ENCODE measurements around the gene GXYLT1.

Gene GXYLT1

GRCh38 chr12:42156232-42156631, 11.6 kb upstream of the GXYLT1 start:
- Histone ChIP-seq H3K27ac (ENCODE audit: low read depth, low read length) (no peak overlapping the region), H3K9ac (ENCODE audit: low read length in 5 of 5) (no peak overlapping the region), H3K4me1 (ENCODE audit: control insufficient read depth in 5 of 5, insufficient read depth in 5 of 5, low read length in 5 of 5) (no peaks in the 10 kb centered on the region), H3K36me3 (ENCODE audit: control insufficient read depth in 5 of 5, insufficient read depth in 5 of 5, low read length in 5 of 5) (peaks cover 9 to 22% (median 13%) of the 10 kb centered on the region in 5 donors), H3K9me3 (ENCODE audit: control insufficient read depth in 5 of 5, low read length in 5 of 5) (no peaks in the 10 kb centered on the region), H3K4me3 (ENCODE audit: low read depth in 1 of 5, low read length in 5 of 5) (no peak overlapping the region), H3K27me3 (ENCODE audit: control insufficient read depth in 5 of 5, insufficient read depth in 4 of 5, low read length in 5 of 5) (no peaks in the 10 kb centered on the region)

- Histone ChIP-seq H3K4me1 (ENCODE audit: control insufficient read depth in 5 of 5, insufficient read depth in 5 of 5, low read length in 5 of 5) (peaks cover 0 to 21% (median 19%) of the 10 kb centered on the region in 5 donors), H3K9me3 (ENCODE audit: control insufficient read depth in 5 of 5, low read length in 5 of 5) (no peaks in the 10 kb centered on the region), H3K36me3 (ENCODE audit: control insufficient read depth in 5 of 5, insufficient read depth in 5 of 5, low read length in 5 of 5) (no peaks in the 10 kb centered on the region), H3K9ac (ENCODE audit: low read length in 5 of 5) (peak overlapping the region in 3 of 5 donors; percentile 41 to 87 (median 52)), H3K27me3 (ENCODE audit: control insufficient read depth in 5 of 5, insufficient read depth in 4 of 5, low read length in 5 of 5) (no peaks in the 10 kb centered on the region), H3K4me3 (ENCODE audit: low read depth in 1 of 5, low read length in 5 of 5) (peak overlapping the region; percentile 70 to 92 (median 76)), H3K27ac (ENCODE audit: low read depth, low read length) (no peak overlapping the region)
These were observed 1.0 kb upstream of the GXYLT1 start for GRCh38 chr12:42145552-42146215.

- Histone ChIP-seq H3K36me3 (ENCODE audit: control insufficient read depth in 5 of 5, insufficient read depth in 5 of 5, low read length in 5 of 5) (no peaks in the 10 kb centered on the region), H3K27ac (ENCODE audit: low read depth, low read length) (peak overlapping the region; percentile 22), H3K9ac (ENCODE audit: low read length in 5 of 5) (peak overlapping the region in 4 of 5 donors; percentile 41 to 87 (median 61)), H3K4me3 (ENCODE audit: low read depth in 1 of 5, low read length in 5 of 5) (peak overlapping the region; percentile 70 to 92 (median 76)), H3K9me3 (ENCODE audit: control insufficient read depth in 5 of 5, low read length in 5 of 5) (no peaks in the 10 kb centered on the region), H3K27me3 (ENCODE audit: control insufficient read depth in 5 of 5, insufficient read depth in 4 of 5, low read length in 5 of 5) (no peaks in the 10 kb centered on the region), H3K4me1 (ENCODE audit: control insufficient read depth in 5 of 5, insufficient read depth in 5 of 5, low read length in 5 of 5) (peaks cover 0 to 21% (median 19%) of the 10 kb centered on the region in 5 donors)
These were observed 499 bp upstream of the GXYLT1 start for GRCh38 chr12:42145197-42145549.

- Histone ChIP-seq H3K9ac (ENCODE audit: low read length in 5 of 5) (peak overlapping the region; percentile 57 to 82 (median 67)), H3K4me1 (ENCODE audit: control insufficient read depth in 5 of 5, insufficient read depth in 5 of 5, low read length in 5 of 5) (peaks cover 0 to 21% (median 19%) of the 10 kb centered on the region in 5 donors), H3K27ac (ENCODE audit: low read depth, low read length) (peak overlapping the region; percentile 55)
These were observed 591 bp downstream of the GXYLT1 start for GRCh38 chr12:42144158-42144407.

GRCh38 chr12:42143452-42144157, 1.1 kb downstream of the GXYLT1 start:
- peaks cover 0 to 21% (median 19%) of the 10 kb centered on the region in 5 donors for H3K4me1 ChIP-seq (ENCODE audit: control insufficient read depth in 5 of 5, insufficient read depth in 5 of 5, low read length in 5 of 5)
- peak overlapping the region; percentile 57 to 82 (median 67) for H3K9ac ChIP-seq (ENCODE audit: low read length in 5 of 5)
- peak overlapping the region; percentile 55 for H3K27ac ChIP-seq (ENCODE audit: low read depth, low read length)

More at GRCh38 chr12:42144158-42144407, 591 bp downstream of the GXYLT1 start:
- Histone ChIP-seq H3K36me3 (ENCODE audit: control insufficient read depth in 5 of 5, insufficient read depth in 5 of 5, low read length in 5 of 5) (no peaks in the 10 kb centered on the region), H3K4me3 (ENCODE audit: low read depth in 1 of 5, low read length in 5 of 5) (peak overlapping the region; percentile 63 to 87 (median 77)), H3K9me3 (ENCODE audit: control insufficient read depth in 5 of 5, low read length in 5 of 5) (no peaks in the 10 kb centered on the region), H3K27me3 (ENCODE audit: control insufficient read depth in 5 of 5, insufficient read depth in 4 of 5, low read length in 5 of 5) (no peaks in the 10 kb centered on the region)

GRCh38 chr12:42141981-42142606, 2.6 kb downstream of the GXYLT1 start:
- Histone ChIP-seq H3K4me1 (ENCODE audit: control insufficient read depth in 5 of 5, insufficient read depth in 5 of 5, low read length in 5 of 5) (peaks cover 0 to 21% (median 19%) of the 10 kb centered on the region in 5 donors), H3K9me3 (ENCODE audit: control insufficient read depth in 5 of 5, low read length in 5 of 5) (no peaks in the 10 kb centered on the region), H3K27me3 (ENCODE audit: control insufficient read depth in 5 of 5, insufficient read depth in 4 of 5, low read length in 5 of 5) (no peaks in the 10 kb centered on the region), H3K36me3 (ENCODE audit: control insufficient read depth in 5 of 5, insufficient read depth in 5 of 5, low read length in 5 of 5) (no peaks in the 10 kb centered on the region), H3K4me3 (ENCODE audit: low read depth in 1 of 5, low read length in 5 of 5) (no peak overlapping the region), H3K9ac (ENCODE audit: low read length in 5 of 5) (no peak overlapping the region), H3K27ac (ENCODE audit: low read depth, low read length) (no peak overlapping the region)

More at GRCh38 chr12:42143452-42144157, 1.1 kb downstream of the GXYLT1 start:
- H3K4me3 ChIP-seq (ENCODE audit: low read depth in 1 of 5, low read length in 5 of 5), result peak overlapping the region; percentile 63 to 87 (median 77)
- H3K9me3 ChIP-seq (ENCODE audit: control insufficient read depth in 5 of 5, low read length in 5 of 5), result no peaks in the 10 kb centered on the region
- no peaks in the 10 kb centered on the region for H3K27me3 ChIP-seq (ENCODE audit: control insufficient read depth in 5 of 5, insufficient read depth in 4 of 5, low read length in 5 of 5)
- no peaks in the 10 kb centered on the region for H3K36me3 ChIP-seq (ENCODE audit: control insufficient read depth in 5 of 5, insufficient read depth in 5 of 5, low read length in 5 of 5)

- Histone ChIP-seq H3K4me1 (ENCODE audit: control insufficient read depth in 5 of 5, insufficient read depth in 5 of 5, low read length in 5 of 5) (peaks cover 0 to 21% (median 19%) of the 10 kb centered on the region in 5 donors), H3K27ac (ENCODE audit: low read depth, low read length) (no peak overlapping the region), H3K4me3 (ENCODE audit: low read depth in 1 of 5, low read length in 5 of 5) (no peak overlapping the region), H3K9me3 (ENCODE audit: control insufficient read depth in 5 of 5, low read length in 5 of 5) (no peaks in the 10 kb centered on the region), H3K36me3 (ENCODE audit: control insufficient read depth in 5 of 5, insufficient read depth in 5 of 5, low read length in 5 of 5) (no peaks in the 10 kb centered on the region), H3K9ac (ENCODE audit: low read length in 5 of 5) (no peak overlapping the region), H3K27me3 (ENCODE audit: control insufficient read depth in 5 of 5, insufficient read depth in 4 of 5, low read length in 5 of 5) (no peaks in the 10 kb centered on the region)
These were observed 3.8 kb downstream of the GXYLT1 start for GRCh38 chr12:42140901-42141300.

- Histone ChIP-seq H3K36me3 (ENCODE audit: control insufficient read depth in 5 of 5, insufficient read depth in 5 of 5, low read length in 5 of 5) (no peaks in the 10 kb centered on the region), H3K4me3 (ENCODE audit: low read depth in 1 of 5, low read length in 5 of 5) (no peak overlapping the region), H3K4me1 (ENCODE audit: control insufficient read depth in 5 of 5, insufficient read depth in 5 of 5, low read length in 5 of 5) (peaks cover 0 to 9% (median 5%) of the 10 kb centered on the region in 5 donors), H3K27ac (ENCODE audit: low read depth, low read length) (no peak overlapping the region), H3K9ac (ENCODE audit: low read length in 5 of 5) (no peak overlapping the region), H3K9me3 (ENCODE audit: control insufficient read depth in 5 of 5, low read length in 5 of 5) (no peaks in the 10 kb centered on the region), H3K27me3 (ENCODE audit: control insufficient read depth in 5 of 5, insufficient read depth in 4 of 5, low read length in 5 of 5) (no peaks in the 10 kb centered on the region)
These were observed 9.3 kb downstream of the GXYLT1 start for GRCh38 chr12:42135259-42135814.

- Histone ChIP-seq H3K27ac (ENCODE audit: low read depth, low read length) (no peak overlapping the region), H3K9ac (ENCODE audit: low read length in 5 of 5) (peak overlapping the region in 1 of 5 donors; percentile 52), H3K9me3 (ENCODE audit: control insufficient read depth in 5 of 5, low read length in 5 of 5) (no peaks in the 10 kb centered on the region), H3K4me1 (ENCODE audit: control insufficient read depth in 5 of 5, insufficient read depth in 5 of 5, low read length in 5 of 5) (peaks cover 0 to 11% (median 5%) of the 10 kb centered on the region in 5 donors), H3K36me3 (ENCODE audit: control insufficient read depth in 5 of 5, insufficient read depth in 5 of 5, low read length in 5 of 5) (no peaks in the 10 kb centered on the region), H3K4me3 (ENCODE audit: low read depth in 1 of 5, low read length in 5 of 5) (no peak overlapping the region), H3K27me3 (ENCODE audit: control insufficient read depth in 5 of 5, insufficient read depth in 4 of 5, low read length in 5 of 5) (no peaks in the 10 kb centered on the region)
These were observed 13.8 kb downstream of the GXYLT1 start for GRCh38 chr12:42130672-42131402.

Measured in subcutaneous abdominal adipose tissue (tissue), 5 donors.